HepG2 (cell line): ENCODE measurements around the gene ANKRD52. TPM values are rescaled to one million over a fixed set of nuclear protein-coding genes. Genes with fewer than 3 reads are reported as not detected.
A peak's percentile ranks its signal among the peaks of the same experiment; 100 is the strongest.

Experiments used
- AHR ChIP-seq: IDR thresholded peaks from 2 replicates; pipeline ENCODE4 v1.6.1; 2018; ENCODE audit warnings: missing genetic modification reagents, missing compliant biosample characterization
- BORCS8-MEF2B ChIP-seq: sonication (generic); formaldehyde crosslinking; IDR thresholded peaks from 2 replicates; pipeline ENCODE4 v1.8.0; 2022; ENCODE audit warnings: mild to moderate bottlenecking, missing genetic modification reagents
- CC2D1A ChIP-seq: sonication (generic); formaldehyde crosslinking; IDR thresholded peaks from 2 replicates; pipeline ENCODE4 v1.8.1; 2023; ENCODE audit warnings: mild to moderate bottlenecking, missing genetic modification reagents
- GATA4 ChIP-seq: sonication (generic); IDR thresholded peaks from 2 replicates; pipeline ENCODE4 v1.6.1; 2016; ENCODE audit warnings: antibody characterized with exemption, low read depth, borderline replicate concordance
- IKZF4 ChIP-seq: sonication (generic); formaldehyde crosslinking; IDR thresholded peaks from 2 replicates; pipeline ENCODE4 v1.5.1; 2020; ENCODE audit warnings: borderline replicate concordance, mild to moderate bottlenecking, low read depth, missing genetic modification reagents; ENCODE audit errors: not compliant biosample characterization
- RORA ChIP-seq: sonication (generic); formaldehyde crosslinking; IDR thresholded peaks from 2 replicates; pipeline ENCODE4 v1.5.0; 2020; ENCODE audit warnings: mild to moderate bottlenecking, missing genetic modification reagents, moderate library complexity
- SKI ChIP-seq: fragments of 450-650 bp; IDR thresholded peaks from one replicate; pipeline ENCODE4 v1.6.1; 2018; ENCODE audit warnings: mild to moderate bottlenecking; ENCODE audit not compliant: partially characterized antibody
- WIZ ChIP-seq: sonication (generic); formaldehyde crosslinking; IDR thresholded peaks from 2 replicates; pipeline ENCODE4 v1.5.1; 2020; ENCODE audit warnings: mild to moderate bottlenecking, missing genetic modification reagents
- ZNF282 ChIP-seq: fragments of 450-650 bp; IDR thresholded peaks from 2 replicates; pipeline ENCODE4 v1.6.1; 2018; ENCODE audit not compliant: partially characterized antibody
- ZNF337 ChIP-seq: sonication (generic); formaldehyde crosslinking; IDR thresholded peaks from 2 replicates; pipeline ENCODE4 v1.5.1; 2020; ENCODE audit warnings: missing genetic modification reagents, low read depth, mild to moderate bottlenecking, borderline replicate concordance
- ZNF430 ChIP-seq: sonication (generic); formaldehyde crosslinking; IDR thresholded peaks from 2 replicates; pipeline ENCODE4 v1.9.0; 2021; ENCODE audit warnings: mild to moderate bottlenecking, missing genetic modification reagents
- ZNF703 ChIP-seq: sonication (generic); formaldehyde crosslinking; IDR thresholded peaks from 2 replicates; pipeline ENCODE4 v1.5.1; 2020; ENCODE audit warnings: missing genetic modification reagents, mild to moderate bottlenecking, moderate library complexity, borderline replicate concordance
- ZNF747 ChIP-seq: sonication (generic); formaldehyde crosslinking; IDR thresholded peaks from 2 replicates; pipeline ENCODE4 v1.8.1; 2023; ENCODE audit warnings: missing genetic modification reagents, mild to moderate bottlenecking, borderline replicate concordance
- ZNF792 ChIP-seq: IDR thresholded peaks from 2 replicates; pipeline ENCODE4 v1.6.1; 2016
- ZNF879 ChIP-seq: sonication (generic); formaldehyde crosslinking; IDR thresholded peaks from 2 replicates; pipeline ENCODE4 v1.8.1; 2023; ENCODE audit warnings: missing genetic modification reagents
- polyA plus RNA-seq, 8 experiments: library from polyadenylated mRNA; depleted of rRNA in 3 of 8; stranded (reverse) in 7 of 8; unstranded in 1 of 8; fragments of >200 nt; fragmentation: Illumina TruSeq in 4 of 8; extraction: Trizol in 4 of 8; gene quantifications; 2 replicates each; pipeline versions ENCODE4 v1.2.1 to v1.2.3, GENCODE V29; 2011 to 2016; ENCODE audit warnings: low read depth in 4 of 8, missing spikeins in 1 of 8, mixed read lengths in 1 of 8; ENCODE audit not compliant: insufficient read depth in 1 of 8
- total RNA-seq, 5 experiments: library from RNA; depleted of rRNA; stranded (reverse); fragments of >200 nt; fragmentation: Illumina TruSeq; extraction: Trizol; gene quantifications; 2 replicates each; pipeline ENCODE4 v1.2.3, GENCODE V29; 2016; ENCODE audit warnings: low read depth in 1 of 5
- TF ChIP-seq, protein P1 (sequence below): IDR thresholded peaks from 2 replicates; pipeline ENCODE4 v1.6.1; 2018; ENCODE audit warnings: missing genetic modification reagents, mild to moderate bottlenecking, missing compliant biosample characterization
- TF ChIP-seq, protein P2 (sequence below): sonication (generic); formaldehyde crosslinking; IDR thresholded peaks from 2 replicates; pipeline ENCODE4 v1.9.0; 2021; ENCODE audit warnings: missing genetic modification reagents, mild to moderate bottlenecking, borderline replicate concordance
- TF ChIP-seq, protein P3 (sequence below): sonication (generic); formaldehyde crosslinking; IDR thresholded peaks from 2 replicates; pipeline ENCODE4 v1.9.0; 2022; ENCODE audit warnings: missing genetic modification reagents, mild to moderate bottlenecking, borderline replicate concordance
- TF ChIP-seq, protein P4 (sequence below): IDR thresholded peaks from 2 replicates; pipeline ENCODE4 v1.6.1; 2016; ENCODE audit warnings: low read depth, borderline replicate concordance
- TF ChIP-seq, protein P5 (sequence below): sonication (generic); formaldehyde crosslinking; IDR thresholded peaks from 2 replicates; pipeline ENCODE4 v1.5.1; 2020; ENCODE audit warnings: missing genetic modification reagents, mild to moderate bottlenecking, borderline replicate concordance
- TF ChIP-seq, protein P6 (sequence below): IDR thresholded peaks from 2 replicates; pipeline ENCODE4 v1.6.1; 2016; ENCODE audit warnings: low read depth
- TF ChIP-seq, protein P7 (sequence below): sonication (generic); formaldehyde crosslinking; IDR thresholded peaks from 2 replicates; pipeline ENCODE4 v1.4.0; 2020; ENCODE audit warnings: mild to moderate bottlenecking, low read depth, missing genetic modification reagents

ANKRD52 gene
- total and polyA plus RNA-seq, 2 of the 13 experiments (the other 11 are each of a cell fraction or from before 2014, with no cell fraction given), result 7.8 to 9.2 TPM

DNA sequence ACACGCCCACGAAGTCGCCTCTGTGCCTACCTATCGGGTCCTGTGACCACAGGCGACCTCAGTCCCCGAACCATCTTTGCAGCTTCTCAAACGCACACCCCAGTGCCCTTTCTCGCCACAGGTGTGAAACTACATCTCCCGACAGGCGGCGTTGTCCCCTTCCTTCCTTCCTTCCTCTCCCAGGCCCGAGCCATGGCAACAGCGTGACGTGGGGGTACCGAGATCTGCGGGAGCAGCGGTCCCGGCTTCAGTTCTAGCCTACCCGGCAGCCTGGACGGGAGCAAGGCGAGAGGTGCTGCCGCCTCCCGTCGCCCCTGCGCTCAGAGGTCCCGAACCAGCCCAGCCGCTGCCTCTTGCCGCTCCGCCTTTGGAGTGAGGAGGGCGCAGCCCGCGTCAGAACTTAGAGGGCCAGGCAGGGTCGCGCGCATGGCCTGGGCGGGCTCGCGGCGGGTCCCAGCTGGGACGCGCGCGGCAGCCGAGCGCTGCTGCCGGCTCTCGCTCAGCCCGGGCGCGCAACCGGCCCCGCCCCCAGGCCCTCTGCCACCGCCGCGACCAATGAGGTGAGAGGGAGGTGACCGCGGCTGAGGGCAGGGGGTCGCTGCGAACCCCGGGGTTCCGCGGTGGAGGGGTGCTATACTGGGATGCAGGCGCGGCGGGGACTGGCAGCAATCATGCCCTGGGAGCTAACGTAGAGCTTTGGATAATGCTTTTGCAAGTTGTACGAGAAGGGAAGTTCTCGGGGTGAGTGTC lies 8.7 kb upstream of the ANKRD52 start, which contains the start of gene COQ10A (continued):
- TF ChIP-seq, protein P1, sequence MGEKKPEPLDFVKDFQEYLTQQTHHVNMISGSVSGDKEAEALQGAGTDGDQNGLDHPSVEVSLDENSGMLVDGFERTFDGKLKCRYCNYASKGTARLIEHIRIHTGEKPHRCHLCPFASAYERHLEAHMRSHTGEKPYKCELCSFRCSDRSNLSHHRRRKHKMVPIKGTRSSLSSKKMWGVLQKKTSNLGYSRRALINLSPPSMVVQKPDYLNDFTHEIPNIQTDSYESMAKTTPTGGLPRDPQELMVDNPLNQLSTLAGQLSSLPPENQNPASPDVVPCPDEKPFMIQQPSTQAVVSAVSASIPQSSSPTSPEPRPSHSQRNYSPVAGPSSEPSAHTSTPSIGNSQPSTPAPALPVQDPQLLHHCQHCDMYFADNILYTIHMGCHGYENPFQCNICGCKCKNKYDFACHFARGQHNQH, result peak; percentile 77; the same call in 1 of the 2 replicates
- TF ChIP-seq GATA4 (0 out of 2 replicates have a peak, but pooled peaks have one; percentile 19), IKZF4 (CRISPR knock-in tag) (peak; percentile 88), CC2D1A (CRISPR knock-in tag) (no peak), WIZ (CRISPR knock-in tag) (no peak), ZNF879 (CRISPR knock-in tag) (no peak), SKI (peak; percentile 35), ZNF703 (CRISPR knock-in tag) (no peak), BORCS8-MEF2B (CRISPR knock-in tag) (peak; percentile 88), AHR (CRISPR knock-in tag) (peak; percentile 88), ZNF747 (CRISPR knock-in tag) (peak; percentile 79; the same call in 1 of the 2 replicates), ZNF792 (peak; percentile 89), RORA (CRISPR knock-in tag) (no peak), ZNF430 (CRISPR knock-in tag) (no peak), ZNF282 (no peak), ZNF337 (peak; percentile 73; the same call in 1 of the 2 replicates)
- TF ChIP-seq, protein P2, sequence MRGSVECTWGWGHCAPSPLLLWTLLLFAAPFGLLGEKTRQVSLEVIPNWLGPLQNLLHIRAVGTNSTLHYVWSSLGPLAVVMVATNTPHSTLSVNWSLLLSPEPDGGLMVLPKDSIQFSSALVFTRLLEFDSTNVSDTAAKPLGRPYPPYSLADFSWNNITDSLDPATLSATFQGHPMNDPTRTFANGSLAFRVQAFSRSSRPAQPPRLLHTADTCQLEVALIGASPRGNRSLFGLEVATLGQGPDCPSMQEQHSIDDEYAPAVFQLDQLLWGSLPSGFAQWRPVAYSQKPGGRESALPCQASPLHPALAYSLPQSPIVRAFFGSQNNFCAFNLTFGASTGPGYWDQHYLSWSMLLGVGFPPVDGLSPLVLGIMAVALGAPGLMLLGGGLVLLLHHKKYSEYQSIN (CRISPR knock-in tag), result no peak
- TF ChIP-seq, protein P3, sequence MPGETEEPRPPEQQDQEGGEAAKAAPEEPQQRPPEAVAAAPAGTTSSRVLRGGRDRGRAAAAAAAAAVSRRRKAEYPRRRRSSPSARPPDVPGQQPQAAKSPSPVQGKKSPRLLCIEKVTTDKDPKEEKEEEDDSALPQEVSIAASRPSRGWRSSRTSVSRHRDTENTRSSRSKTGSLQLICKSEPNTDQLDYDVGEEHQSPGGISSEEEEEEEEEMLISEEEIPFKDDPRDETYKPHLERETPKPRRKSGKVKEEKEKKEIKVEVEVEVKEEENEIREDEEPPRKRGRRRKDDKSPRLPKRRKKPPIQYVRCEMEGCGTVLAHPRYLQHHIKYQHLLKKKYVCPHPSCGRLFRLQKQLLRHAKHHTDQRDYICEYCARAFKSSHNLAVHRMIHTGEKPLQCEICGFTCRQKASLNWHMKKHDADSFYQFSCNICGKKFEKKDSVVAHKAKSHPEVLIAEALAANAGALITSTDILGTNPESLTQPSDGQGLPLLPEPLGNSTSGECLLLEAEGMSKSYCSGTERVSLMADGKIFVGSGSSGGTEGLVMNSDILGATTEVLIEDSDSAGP (CRISPR knock-in tag), result peak; percentile 84
- TF ChIP-seq, protein P4, sequence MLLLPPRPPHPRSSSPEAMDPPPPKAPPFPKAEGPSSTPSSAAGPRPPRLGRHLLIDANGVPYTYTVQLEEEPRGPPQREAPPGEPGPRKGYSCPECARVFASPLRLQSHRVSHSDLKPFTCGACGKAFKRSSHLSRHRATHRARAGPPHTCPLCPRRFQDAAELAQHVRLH (CRISPR knock-in tag), result peak; percentile 44; the same call in 1 of the 2 replicates
- TF ChIP-seq, protein P5, sequence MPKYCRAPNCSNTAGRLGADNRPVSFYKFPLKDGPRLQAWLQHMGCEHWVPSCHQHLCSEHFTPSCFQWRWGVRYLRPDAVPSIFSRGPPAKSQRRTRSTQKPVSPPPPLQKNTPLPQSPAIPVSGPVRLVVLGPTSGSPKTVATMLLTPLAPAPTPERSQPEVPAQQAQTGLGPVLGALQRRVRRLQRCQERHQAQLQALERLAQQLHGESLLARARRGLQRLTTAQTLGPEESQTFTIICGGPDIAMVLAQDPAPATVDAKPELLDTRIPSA (CRISPR knock-in tag), result no peak
- TF ChIP-seq, protein P6, sequence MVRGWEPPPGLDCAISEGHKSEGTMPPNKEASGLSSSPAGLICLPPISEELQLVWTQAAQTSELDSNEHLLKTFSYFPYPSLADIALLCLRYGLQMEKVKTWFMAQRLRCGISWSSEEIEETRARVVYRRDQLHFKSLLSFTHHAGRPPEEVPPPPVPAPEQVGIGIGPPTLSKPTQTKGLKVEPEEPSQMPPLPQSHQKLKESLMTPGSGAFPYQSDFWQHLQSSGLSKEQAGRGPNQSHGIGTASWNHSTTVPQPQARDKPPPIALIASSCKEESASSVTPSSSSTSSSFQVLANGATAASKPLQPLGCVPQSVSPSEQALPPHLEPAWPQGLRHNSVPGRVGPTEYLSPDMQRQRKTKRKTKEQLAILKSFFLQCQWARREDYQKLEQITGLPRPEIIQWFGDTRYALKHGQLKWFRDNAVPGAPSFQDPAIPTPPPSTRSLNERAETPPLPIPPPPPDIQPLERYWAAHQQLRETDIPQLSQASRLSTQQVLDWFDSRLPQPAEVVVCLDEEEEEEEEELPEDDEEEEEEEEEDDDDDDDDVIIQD (CRISPR knock-in tag), result peak; percentile 66; the same call in 1 of the 2 replicates
- TF ChIP-seq, protein P7, sequence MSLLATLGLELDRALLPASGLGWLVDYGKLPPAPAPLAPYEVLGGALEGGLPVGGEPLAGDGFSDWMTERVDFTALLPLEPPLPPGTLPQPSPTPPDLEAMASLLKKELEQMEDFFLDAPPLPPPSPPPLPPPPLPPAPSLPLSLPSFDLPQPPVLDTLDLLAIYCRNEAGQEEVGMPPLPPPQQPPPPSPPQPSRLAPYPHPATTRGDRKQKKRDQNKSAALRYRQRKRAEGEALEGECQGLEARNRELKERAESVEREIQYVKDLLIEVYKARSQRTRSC (CRISPR knock-in tag), result no peak
